ENCODE measurements around the gene CTNND2. TPM values are rescaled to one million over a fixed set of nuclear protein-coding genes. Genes with fewer than 3 reads are reported as not detected.

Gene CTNND2
- total and polyA plus RNA-seq, 4 donors: 0.30 to 2.2 (median 0.71) TPM

GRCh38 chr5:11642438-11642837, 261.8 kb downstream of the CTNND2 start:
- no peak for DNase-seq

GRCh38 chr5:11640158-11640873, 263.9 kb downstream of the CTNND2 start:
- 86 to 90% methylated on average over 4 of the region's 4 CpGs for WGBS, 2 donors

More at GRCh38 chr5:11642438-11642837, 261.8 kb downstream of the CTNND2 start:
- TF ChIP-seq CTCF (IDR thresholded peaks at IDR 0.05; ENCODE audit: control extremely low read depth, extremely low read depth): no peak
- Histone ChIP-seq H3K4me1 (ENCODE audit: control insufficient read depth in 5 of 5, insufficient read depth in 5 of 5, low read length in 5 of 5) (peaks cover 0 to 6% (median 0%) of the 10 kb centered on the region in 5 donors), H3K9me3 (ENCODE audit: control insufficient read depth in 4 of 4, insufficient read depth in 3 of 4, low read length in 3 of 4) (no peaks in the 10 kb centered on the region), H3K9ac (ENCODE audit: insufficient read depth in 1 of 2, low read length in 2 of 2) (no peak overlapping the region), H3K36me3 (ENCODE audit: control insufficient read depth in 4 of 4, insufficient read depth in 4 of 4, low read length in 4 of 4) (no peaks in the 10 kb centered on the region), H3K27me3 (ENCODE audit: control insufficient read depth in 3 of 3, insufficient read depth in 3 of 3, low read length in 2 of 3) (no peaks in the 10 kb centered on the region), H3K4me3 (no peak overlapping the region), H3K27ac (ENCODE audit: low read depth in 1 of 2, low read length in 1 of 2) (no peak overlapping the region)
- ATAC-seq (ENCODE audit: insufficient read depth, low FRiP score): no peak
- WGBS, 2 donors: 33 to 39% methylated on average over 3 of the region's 3 CpGs

DNA sequence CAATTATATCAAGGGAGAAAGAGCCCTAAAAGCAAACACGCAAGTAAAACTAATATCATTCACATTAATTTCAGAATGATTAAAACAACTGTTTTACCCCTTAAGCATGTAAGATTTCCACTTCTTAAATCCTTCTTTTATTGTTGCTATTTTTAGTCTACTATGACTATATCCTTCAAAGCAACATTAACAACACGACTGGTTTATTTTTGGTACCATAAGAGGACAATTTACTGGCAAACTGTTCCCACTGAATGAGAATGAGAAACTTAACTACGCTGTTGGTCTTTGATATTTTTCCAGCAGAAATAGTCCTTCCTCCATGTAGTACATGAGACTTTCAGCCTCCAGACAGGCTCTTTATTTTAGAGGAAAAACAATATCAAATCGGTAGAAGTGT, 281.5 kb downstream of the CTNND2 start:
- Histone ChIP-seq H3K9me3 (ENCODE audit: control insufficient read depth in 4 of 4, insufficient read depth in 3 of 4, low read length in 3 of 4) (no peaks in the 10 kb centered on the region), H3K9ac (ENCODE audit: insufficient read depth in 1 of 2, low read length in 2 of 2) (no peak overlapping the region), H3K27ac (ENCODE audit: low read depth in 1 of 2, low read length in 1 of 2) (no peak overlapping the region), H3K27me3 (ENCODE audit: control insufficient read depth in 3 of 3, insufficient read depth in 3 of 3, low read length in 2 of 3) (no peaks in the 10 kb centered on the region), H3K36me3 (ENCODE audit: control insufficient read depth in 4 of 4, insufficient read depth in 4 of 4, low read length in 4 of 4) (no peaks in the 10 kb centered on the region), H3K4me1 (ENCODE audit: control insufficient read depth in 5 of 5, insufficient read depth in 5 of 5, low read length in 5 of 5) (no peaks in the 10 kb centered on the region), H3K4me3 (no peak overlapping the region)
- WGBS, 2 donors: 87% methylated on average over 4 of the region's 4 CpGs
- TF ChIP-seq CTCF (IDR thresholded peaks at IDR 0.05; ENCODE audit: control extremely low read depth, extremely low read depth): no peak
- ATAC-seq (ENCODE audit: insufficient read depth, low FRiP score): no peak
- DNase-seq: no peak

More at GRCh38 chr5:11640158-11640873, 263.9 kb downstream of the CTNND2 start:
- peaks cover 0 to 6% (median 0%) of the 10 kb centered on the region in 5 donors for H3K4me1 ChIP-seq (ENCODE audit: control insufficient read depth in 5 of 5, insufficient read depth in 5 of 5, low read length in 5 of 5)
- H3K9me3 ChIP-seq (ENCODE audit: control insufficient read depth in 4 of 4, insufficient read depth in 3 of 4, low read length in 3 of 4): no peaks in the 10 kb centered on the region
- DNase-seq: no peak
- H3K27ac ChIP-seq (ENCODE audit: low read depth in 1 of 2, low read length in 1 of 2): no peak overlapping the region
- no peak for ATAC-seq (ENCODE audit: insufficient read depth, low FRiP score)
- no peaks in the 10 kb centered on the region for H3K36me3 ChIP-seq (ENCODE audit: control insufficient read depth in 4 of 4, insufficient read depth in 4 of 4, low read length in 4 of 4)
- no peaks in the 10 kb centered on the region for H3K27me3 ChIP-seq (ENCODE audit: control insufficient read depth in 3 of 3, insufficient read depth in 3 of 3, low read length in 2 of 3)
- no peak for TF ChIP-seq CTCF (IDR thresholded peaks at IDR 0.05; ENCODE audit: control extremely low read depth, extremely low read depth)
- no peak overlapping the region for H3K4me3 ChIP-seq
- no peak overlapping the region for H3K9ac ChIP-seq (ENCODE audit: insufficient read depth in 1 of 2, low read length in 2 of 2)
